ENCODE data around the gene MLKL. TPM values are rescaled to one million over a fixed set of nuclear protein-coding genes. Genes with fewer than 3 reads are reported as not detected.

MLKL gene
- total and polyA plus RNA-seq, 2 of the 13 experiments (the other 11 are each of a cell fraction or from before 2014, with no cell fraction given) = 6.4 to 10.7 TPM

- TF ChIP-seq ZNF609 (CRISPR knock-in tag; IDR thresholded peaks at IDR 0.05; ENCODE audit: borderline replicate concordance) (no peak), SAFB2 (CRISPR knock-in tag; IDR thresholded peaks at IDR 0.05; ENCODE audit: borderline replicate concordance, low read depth) (no peak; the same call in 1 of the 2 replicates), MXD3 (CRISPR knock-in tag; IDR thresholded peaks at IDR 0.05) (no peak), ZNF251 (CRISPR knock-in tag; IDR thresholded peaks at IDR 0.05) (no peak), CENPT (CRISPR knock-in tag; IDR thresholded peaks at IDR 0.05; ENCODE audit: low read depth) (no peak), NFYC (CRISPR knock-in tag; IDR thresholded peaks at IDR 0.05) (peak; percentile 100), SIX1 (CRISPR knock-in tag; IDR thresholded peaks at IDR 0.05; ENCODE audit: borderline replicate concordance) (no peak; the same call in 1 of the 2 replicates), ZBTB34 (CRISPR knock-in tag; IDR thresholded peaks at IDR 0.05) (no peak), ZNF230 (CRISPR knock-in tag; IDR thresholded peaks at IDR 0.05) (no peak), ZSCAN30 (CRISPR knock-in tag; IDR thresholded peaks at IDR 0.05) (no peak), TGIF2 (CRISPR knock-in tag; IDR thresholded peaks at IDR 0.05) (peak; percentile 27; the same call in 1 of the 2 replicates), RFX5 (IDR thresholded peaks at IDR 0.05; ENCODE audit: low read depth, low read length) (no peak), GMEB1 (CRISPR knock-in tag; IDR thresholded peaks at IDR 0.05; ENCODE audit: borderline replicate concordance) (peak; percentile 74), CERS6 (CRISPR knock-in tag; IDR thresholded peaks at IDR 0.05) (no peak), KMT2A (CRISPR knock-in tag; IDR thresholded peaks at IDR 0.05) (peak; percentile 65; the same call in 1 of the 2 replicates), MEIS2 (CRISPR knock-in tag; IDR thresholded peaks at IDR 0.05) (no peak), SIN3A (IDR thresholded peaks at IDR 0.05; ENCODE audit: borderline replicate concordance, low read depth, low read length) (peak; percentile 66; the same call in 1 of the 2 replicates)
These were observed 4.9 kb downstream of the MLKL start (continued) for GRCh38 chr16:74695450-74696422.

Measured in HepG2 (cell line).